NCI-H2171 (cell line): Measurements from ENCODE around the gene BACE1-AS.
"Not testable (repeated sequence)": the region's sequence is repeated elsewhere in the genome, so short reads cannot be mapped to it uniquely, and the experiment has no call there.

ENCODE experiments used
- DNase-seq: peaks from one replicate; lab custom pipeline; 2025; lab: John Stamatoyannopoulos, UW

Gene BACE1-AS

DNA sequence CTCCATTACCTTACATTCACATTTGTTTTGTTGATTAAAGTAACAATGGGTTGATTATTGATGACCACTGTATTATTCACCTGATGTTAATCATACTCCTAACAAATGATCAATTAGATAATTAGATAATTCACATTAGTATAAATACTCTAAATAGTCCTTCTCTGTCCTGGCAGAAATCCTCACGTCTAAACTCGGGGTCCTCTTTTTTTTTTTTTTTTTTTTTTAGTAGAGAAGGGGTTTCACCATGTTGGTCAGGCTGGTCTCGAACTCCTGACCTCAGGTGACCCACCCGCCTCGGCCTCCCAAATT lies 36.1 kb downstream of the BACE1-AS start:
- not testable (repeated sequence) for DNase-seq

DNA sequence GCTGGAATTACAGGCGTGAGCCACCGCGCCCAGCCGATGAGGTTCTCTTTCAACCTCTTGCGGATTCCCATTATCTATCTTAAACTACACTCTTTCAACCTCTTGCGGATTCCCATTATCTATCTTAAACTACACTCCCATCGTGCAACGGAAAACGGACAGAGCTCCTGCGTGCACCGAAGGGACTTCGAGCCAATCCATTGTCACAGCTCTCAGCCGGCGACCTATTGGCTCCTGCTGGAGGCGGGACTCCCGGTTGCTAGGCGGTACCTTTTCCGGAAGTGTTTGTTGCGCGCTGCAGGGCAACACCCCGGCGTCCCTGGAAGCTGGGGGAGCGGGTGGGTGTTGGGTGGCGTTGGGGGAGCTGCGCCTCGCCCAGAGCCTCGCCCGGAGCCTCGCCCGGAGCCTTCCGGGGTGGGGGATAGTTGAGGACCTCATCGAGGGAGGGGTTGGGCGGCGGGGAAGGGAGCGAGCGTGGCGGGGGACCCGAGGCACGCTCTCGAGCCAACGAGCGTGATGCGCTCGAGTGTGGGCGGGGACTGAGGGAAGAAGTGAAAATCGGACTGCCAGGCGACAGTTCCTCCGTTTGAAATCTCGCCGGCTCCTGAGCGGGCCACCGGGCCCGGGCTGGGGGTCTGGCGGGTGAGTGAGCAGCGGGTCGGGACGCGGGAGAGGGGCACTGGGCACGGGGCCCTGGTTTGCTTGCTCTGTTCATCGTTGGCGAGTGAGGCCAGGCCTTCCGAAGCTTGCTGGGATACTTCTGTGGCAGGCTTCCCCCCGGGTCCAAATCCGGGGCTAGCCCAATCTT lies 36.6 kb downstream of the BACE1-AS start, which contains the start of gene CEP164:
Gene CEP164 (plus strand): TSS at position 288 of the 808 bp plus-strand sequence. CDS start 10,733 bp downstream, outside the sequence.
- DNase-seq = peak; percentile 78

DNA sequence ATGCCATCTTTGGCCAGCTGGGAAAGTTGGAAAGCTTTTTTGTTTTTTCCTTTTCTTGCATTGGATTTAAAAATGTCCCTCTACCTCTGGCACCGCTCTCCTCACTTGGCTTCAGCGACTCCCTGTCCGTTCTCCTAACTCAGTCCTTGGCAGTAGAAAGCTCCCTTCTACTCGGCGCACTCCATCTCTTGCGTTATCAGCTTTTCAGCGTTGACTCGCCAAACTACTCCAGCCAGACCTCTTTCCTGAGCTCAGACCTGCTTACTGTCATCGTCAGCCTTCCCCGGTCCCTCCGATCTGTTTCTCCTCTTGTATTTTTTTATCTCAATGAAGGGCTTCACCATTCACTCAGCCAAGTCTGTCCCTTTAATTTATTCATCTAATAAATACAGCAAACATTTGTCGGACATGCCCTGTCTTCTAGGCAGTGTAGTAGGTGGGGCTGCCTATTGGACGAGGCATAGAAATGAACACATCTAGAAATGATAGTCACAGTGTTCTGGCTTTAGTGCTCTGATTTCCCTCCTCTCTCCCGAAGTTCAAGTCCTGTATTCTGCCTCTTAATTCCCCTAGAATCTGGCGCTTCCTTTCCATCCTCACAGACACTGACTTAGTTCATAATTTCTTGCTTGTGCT lies 37.3 kb downstream of the BACE1-AS start:
- DNase-seq = no peak

DNA sequence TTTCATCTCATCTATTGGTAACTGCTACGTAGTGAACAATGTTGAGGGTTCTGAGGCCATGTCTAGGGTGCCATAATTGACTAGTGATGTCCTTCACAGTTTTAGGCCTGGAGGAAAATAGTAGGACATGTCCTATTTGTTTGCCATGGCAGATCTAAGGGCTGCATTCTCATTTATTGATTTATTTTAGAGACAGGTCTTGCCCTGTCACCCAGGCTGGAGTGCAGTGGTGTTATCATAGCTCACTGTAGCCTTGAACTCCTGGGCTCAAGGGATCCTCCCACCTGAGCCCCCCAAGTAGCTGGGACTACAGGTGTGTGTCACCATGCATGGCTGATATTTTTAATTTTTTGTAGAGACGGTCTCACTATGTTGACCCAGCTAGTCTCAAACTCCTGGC lies 41.7 kb downstream of the BACE1-AS start:
- DNase-seq = no peak

DNA sequence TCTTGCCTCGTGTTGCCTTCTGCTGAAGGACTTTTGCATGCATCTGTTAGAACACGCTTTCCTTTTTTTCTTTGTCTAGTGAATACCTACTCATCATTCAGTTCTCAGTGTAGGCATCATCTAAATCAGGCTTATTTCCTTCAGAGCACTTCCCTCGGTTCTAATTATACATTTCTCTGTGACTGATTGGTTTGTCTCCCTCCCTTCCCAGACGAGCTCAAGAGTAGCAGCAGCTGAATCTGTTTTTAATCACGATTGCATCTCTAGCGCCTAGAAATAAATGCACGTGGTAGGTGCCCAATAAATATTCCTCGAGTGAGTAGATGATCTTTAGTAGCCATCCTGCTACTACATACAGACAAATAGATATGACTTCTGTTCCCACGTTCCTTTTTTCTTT lies 42.8 kb downstream of the BACE1-AS start:
- DNase-seq = no peak

DNA sequence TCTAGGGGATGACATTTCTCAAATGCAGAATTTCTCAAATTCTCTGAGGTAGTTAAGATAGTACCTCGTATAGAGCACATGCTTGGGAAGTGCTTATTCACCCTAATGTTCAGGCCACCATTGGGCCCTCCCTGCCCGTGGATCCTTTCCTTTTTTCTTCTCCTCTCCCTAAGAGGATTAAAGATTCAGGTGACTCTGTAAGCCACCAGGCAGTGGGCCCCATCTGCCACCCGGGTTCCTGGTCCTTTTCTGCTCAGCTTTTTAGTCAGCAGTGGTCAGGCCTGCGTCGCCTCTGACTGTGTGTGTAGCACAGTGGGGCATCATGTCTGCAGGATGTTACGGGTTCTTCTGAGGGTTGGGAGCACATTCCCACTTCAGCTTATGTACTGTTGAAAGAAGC lies 43.8 kb downstream of the BACE1-AS start:
- no peak for DNase-seq

DNA sequence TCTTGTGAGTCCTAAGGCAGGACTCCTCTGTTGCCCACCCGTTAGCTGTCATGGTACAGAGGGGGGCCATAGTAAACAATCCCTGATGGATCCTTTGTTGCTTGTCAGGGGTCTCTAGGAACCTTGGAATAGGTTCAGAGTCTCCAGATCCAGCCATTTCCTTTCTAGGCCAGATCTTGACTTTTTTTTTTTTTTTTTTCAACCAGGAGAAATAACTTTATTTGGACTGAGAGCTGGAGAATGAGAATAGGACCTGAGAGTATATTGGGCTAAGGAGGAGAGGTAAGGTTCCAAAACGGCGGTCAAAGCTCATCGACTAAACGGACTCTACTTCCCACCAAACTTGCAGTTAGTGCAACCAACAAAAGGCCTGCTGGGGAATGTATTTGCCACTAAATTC lies 44.3 kb downstream of the BACE1-AS start:
- DNase-seq = no peak

DNA sequence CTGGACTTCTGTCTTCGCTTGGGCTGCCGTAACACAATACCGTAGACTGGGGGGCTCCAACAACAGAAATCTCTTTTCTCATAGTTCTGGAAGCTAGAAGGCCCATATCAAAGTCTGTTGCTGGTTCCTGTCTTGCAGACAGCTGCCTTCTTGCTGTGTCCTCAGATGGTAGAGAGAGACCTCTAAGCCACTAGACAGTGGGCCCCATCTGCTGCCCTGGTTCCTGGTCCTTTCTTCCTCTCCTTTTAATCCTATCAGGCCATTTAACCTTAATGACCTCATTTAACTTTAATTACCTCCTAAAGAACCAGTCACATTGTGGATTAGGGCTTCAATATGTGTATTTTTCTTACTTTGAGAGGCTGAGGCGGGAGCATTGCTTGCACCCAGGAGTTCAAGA lies 45.9 kb downstream of the BACE1-AS start:
- no peak for DNase-seq
